ENCODE measurements around the gene MIER2.

Gene MIER2

GRCh38 chr19:351976-352625 lies 7.5 kb upstream of the MIER2 start:
- H3K4me3 Mint-ChIP-seq, result no peak overlapping the region
- H3K36me3 Mint-ChIP-seq, result no peaks in the 10 kb centered on the region
- no peak for ATAC-seq
- no peak for DNase-seq (ENCODE audit: low spot score in 2 of 2)
- no peak overlapping the region for H3K27ac Mint-ChIP-seq
- peaks cover 10% of the 10 kb centered on the region for H3K9me3 Mint-ChIP-seq
- no peaks in the 10 kb centered on the region for H3K4me1 Mint-ChIP-seq

- H3K36me3 Mint-ChIP-seq, result peaks cover 14% of the 10 kb centered on the region
- no peak overlapping the region for H3K4me3 Mint-ChIP-seq
- H3K27ac Mint-ChIP-seq, result no peak overlapping the region
- peaks cover 22% of the 10 kb centered on the region for H3K4me1 Mint-ChIP-seq
- peaks cover 5% of the 10 kb centered on the region for H3K9me3 Mint-ChIP-seq
- ATAC-seq, result no peak
- no peak for DNase-seq (ENCODE audit: low spot score in 2 of 2)
These were observed 3.6 kb upstream of the MIER2 start for GRCh38 chr19:347946-348861.

DNA sequence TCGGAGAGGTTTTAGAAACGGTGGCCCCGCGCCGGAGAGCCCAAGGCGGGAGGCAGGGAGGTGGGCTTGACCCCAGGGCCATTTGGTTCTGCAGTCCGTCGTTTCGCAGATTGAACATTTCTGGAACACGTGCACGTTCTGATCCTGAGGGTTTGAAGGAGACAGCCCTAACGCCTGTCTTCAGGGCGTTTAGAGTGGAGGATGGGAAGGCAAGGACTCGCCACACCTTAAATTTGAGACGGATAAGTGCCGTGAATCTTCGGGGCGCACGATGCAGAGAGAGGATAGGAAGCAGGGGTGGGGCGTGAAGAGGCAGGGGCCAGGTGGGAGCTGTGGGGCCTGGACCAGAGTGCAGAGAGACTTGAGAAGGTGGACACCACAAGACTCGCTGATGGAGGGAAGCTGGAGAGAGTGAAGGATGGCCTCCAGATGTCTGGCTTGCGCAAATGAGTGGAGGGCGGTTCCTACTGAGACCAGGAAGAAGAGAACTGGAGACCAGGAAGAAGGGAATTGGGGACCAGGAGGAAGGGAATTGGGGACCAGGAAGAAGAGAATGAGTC lies 804 bp upstream of the MIER2 start:
- Mint-ChIP-seq H3K4me1 (peaks cover 50% of the 10 kb centered on the region), H3K27ac (peak overlapping the region; percentile 61), H3K4me3 (peak overlapping the region; percentile 70), H3K9me3 (no peaks in the 10 kb centered on the region), H3K36me3 (peaks cover 20% of the 10 kb centered on the region)
- ATAC-seq (no peak), DNase-seq (ENCODE audit: low spot score in 2 of 2) (no peak)

DNA sequence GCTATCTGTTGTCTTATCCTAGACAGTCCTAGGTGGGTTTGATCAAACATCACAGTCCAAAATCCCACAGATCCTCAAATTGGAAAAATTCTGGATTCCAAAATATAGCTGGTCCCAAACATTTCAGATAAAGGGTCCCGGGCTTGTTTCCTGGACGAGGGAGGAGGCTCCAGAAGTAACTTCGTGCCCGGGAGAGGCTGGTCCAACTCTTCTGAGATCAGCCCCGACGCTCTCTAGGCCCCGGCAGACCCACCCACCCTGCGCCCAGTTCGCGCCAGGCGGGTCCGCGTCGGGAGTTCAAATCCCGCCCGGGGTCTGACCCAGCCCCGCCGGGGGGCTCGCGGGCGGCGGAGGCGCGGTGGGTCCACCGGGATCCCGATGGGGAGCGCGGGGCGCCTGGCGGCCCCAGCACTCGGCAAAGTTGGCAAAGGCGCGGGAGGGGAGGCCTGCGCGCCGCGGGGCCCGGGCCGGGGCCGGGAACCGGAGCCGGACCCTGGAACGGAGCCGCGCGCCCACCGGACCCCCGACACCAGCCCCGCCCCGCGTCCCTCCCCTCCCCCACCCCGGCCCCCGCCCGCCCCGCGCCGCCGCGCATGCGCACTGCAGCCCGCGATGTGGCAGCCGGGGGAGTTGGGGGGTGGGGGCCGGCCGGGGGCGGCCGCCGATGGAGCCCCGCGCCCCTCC lies 513 bp downstream of the MIER2 start:
- ATAC-seq (peak; percentile 54), DNase-seq (ENCODE audit: low spot score in 2 of 2) (peak; percentile 22 to 66)
- H3K4me1 Mint-ChIP-seq, result peaks cover 64% of the 10 kb centered on the region
- H3K4me3 Mint-ChIP-seq, result peak overlapping the region; percentile 76
- H3K9me3 Mint-ChIP-seq, result no peaks in the 10 kb centered on the region
- H3K36me3 Mint-ChIP-seq, result peaks cover 20% of the 10 kb centered on the region
- peak overlapping the region; percentile 86 for H3K27ac Mint-ChIP-seq

DNA sequence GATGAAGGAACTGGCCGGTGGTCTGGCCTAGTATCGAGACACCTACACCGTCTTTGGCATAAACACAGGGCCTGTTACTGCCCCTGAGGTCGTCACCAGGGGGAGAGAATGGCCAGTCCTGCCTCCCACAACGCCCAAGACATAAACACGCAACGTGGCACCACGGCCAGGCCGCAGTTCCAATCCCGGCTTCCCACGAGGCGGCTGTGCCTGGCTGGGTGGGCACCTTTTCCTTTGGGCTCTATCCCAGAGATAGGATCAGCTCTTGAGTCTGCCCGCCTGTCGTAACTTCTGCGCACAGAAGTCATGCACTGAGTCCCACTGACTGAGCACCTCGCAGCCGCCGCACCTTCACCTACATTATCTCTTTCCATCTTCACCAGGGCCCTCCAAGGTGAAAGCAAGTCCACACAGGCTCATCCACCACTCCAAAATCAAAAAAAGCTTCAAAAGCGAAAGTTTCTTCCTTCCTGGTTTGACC lies 1.1 kb downstream of the MIER2 start:
- Mint-ChIP-seq H3K4me3 (peak overlapping the region; percentile 76), H3K36me3 (peaks cover 20% of the 10 kb centered on the region), H3K27ac (peak overlapping the region; percentile 86), H3K9me3 (no peaks in the 10 kb centered on the region), H3K4me1 (peaks cover 70% of the 10 kb centered on the region)
- DNase-seq (ENCODE audit: low spot score in 2 of 2), result no peak
- no peak for ATAC-seq

GRCh38 chr19:342801-343421 lies 1.7 kb downstream of the MIER2 start:
- Mint-ChIP-seq H3K36me3 (peaks cover 20% of the 10 kb centered on the region), H3K4me1 (peaks cover 72% of the 10 kb centered on the region), H3K9me3 (no peaks in the 10 kb centered on the region), H3K4me3 (peak overlapping the region; percentile 76), H3K27ac (peak overlapping the region; percentile 86)
- DNase-seq (ENCODE audit: low spot score in 2 of 2) (no peak), ATAC-seq (no peak)

DNA sequence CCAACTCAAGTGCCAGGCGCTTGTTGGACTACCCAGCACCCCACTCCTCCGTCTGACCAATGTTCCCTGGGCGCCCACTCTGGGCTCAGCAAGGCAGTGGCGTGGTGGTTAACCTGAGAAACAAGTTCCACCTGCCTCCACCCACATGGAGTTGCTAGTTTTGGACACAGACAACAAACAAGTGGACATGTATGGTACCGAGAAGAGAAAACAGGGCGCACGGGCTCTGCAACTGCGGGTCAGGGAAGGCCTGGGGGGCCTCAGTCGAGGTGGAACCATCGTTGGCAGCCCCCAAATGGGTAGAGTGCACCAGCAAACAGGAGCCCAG lies 2.5 kb downstream of the MIER2 start:
- Mint-ChIP-seq H3K36me3 (peaks cover 20% of the 10 kb centered on the region), H3K9me3 (no peaks in the 10 kb centered on the region), H3K27ac (peak overlapping the region; percentile 86), H3K4me3 (peak overlapping the region; percentile 76), H3K4me1 (peaks cover 76% of the 10 kb centered on the region)
- ATAC-seq (no peak), DNase-seq (ENCODE audit: low spot score in 2 of 2) (no peak)

GRCh38 chr19:341386-342127 lies 3.0 kb downstream of the MIER2 start:
- ATAC-seq, result no peak
- H3K4me1 Mint-ChIP-seq, result peaks cover 79% of the 10 kb centered on the region
- H3K27ac Mint-ChIP-seq, result peak overlapping the region; percentile 86
- DNase-seq (ENCODE audit: low spot score in 2 of 2), result no peak
- peaks cover 20% of the 10 kb centered on the region for H3K36me3 Mint-ChIP-seq
- peak overlapping the region; percentile 76 for H3K4me3 Mint-ChIP-seq
- H3K9me3 Mint-ChIP-seq, result no peaks in the 10 kb centered on the region

DNA sequence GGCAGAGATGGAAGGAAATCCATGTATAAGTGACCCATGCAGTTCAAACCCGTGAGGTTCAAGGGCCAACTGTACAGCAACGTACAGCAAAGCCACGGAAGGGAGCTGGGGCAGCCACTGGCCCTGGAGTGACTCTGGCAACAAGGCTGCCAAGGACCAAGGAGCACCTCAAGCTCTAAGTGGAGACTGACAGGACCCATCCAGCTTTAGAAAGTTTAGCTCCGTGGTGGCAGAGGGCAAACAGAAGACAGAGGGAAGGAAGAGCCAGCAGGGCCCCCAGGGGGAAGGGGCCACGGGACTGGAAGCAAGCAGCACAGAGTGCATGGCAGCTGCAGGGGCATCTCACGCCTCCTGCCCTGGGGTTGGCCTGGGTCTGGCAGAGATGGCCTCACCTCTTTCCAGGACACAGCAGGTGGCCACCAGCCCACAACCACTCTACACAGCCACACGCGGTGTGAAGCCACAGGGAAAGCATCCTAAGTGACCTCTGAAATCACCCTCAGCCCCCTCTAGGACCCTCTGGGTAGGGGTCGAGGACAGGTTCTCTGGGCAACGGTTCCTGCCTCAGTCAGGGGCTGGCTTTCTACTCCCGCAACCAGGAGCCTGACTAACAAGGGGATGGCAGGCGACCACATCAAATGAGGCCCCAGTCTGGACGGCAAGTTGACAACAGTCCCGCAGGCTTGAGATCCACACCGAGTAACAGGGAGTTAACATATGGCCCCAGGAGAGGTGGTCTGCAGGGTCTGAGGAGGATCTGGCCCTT lies 3.8 kb downstream of the MIER2 start:
- Mint-ChIP-seq H3K4me1 (peaks cover 73% of the 10 kb centered on the region), H3K36me3 (peaks cover 20% of the 10 kb centered on the region), H3K9me3 (no peaks in the 10 kb centered on the region), H3K27ac (peak overlapping the region; percentile 64), H3K4me3 (no peak overlapping the region)
- DNase-seq (ENCODE audit: low spot score in 2 of 2) (no peak), ATAC-seq (no peak)

GRCh38 chr19:339262-339887 lies 5.2 kb downstream of the MIER2 start:
- peaks cover 13% of the 10 kb centered on the region for H3K36me3 Mint-ChIP-seq
- no peaks in the 10 kb centered on the region for H3K9me3 Mint-ChIP-seq
- DNase-seq (ENCODE audit: low spot score in 2 of 2) (no peak), ATAC-seq (no peak)
- no peak overlapping the region for H3K4me3 Mint-ChIP-seq
- peaks cover 72% of the 10 kb centered on the region for H3K4me1 Mint-ChIP-seq
- H3K27ac Mint-ChIP-seq, result no peak overlapping the region

DNA sequence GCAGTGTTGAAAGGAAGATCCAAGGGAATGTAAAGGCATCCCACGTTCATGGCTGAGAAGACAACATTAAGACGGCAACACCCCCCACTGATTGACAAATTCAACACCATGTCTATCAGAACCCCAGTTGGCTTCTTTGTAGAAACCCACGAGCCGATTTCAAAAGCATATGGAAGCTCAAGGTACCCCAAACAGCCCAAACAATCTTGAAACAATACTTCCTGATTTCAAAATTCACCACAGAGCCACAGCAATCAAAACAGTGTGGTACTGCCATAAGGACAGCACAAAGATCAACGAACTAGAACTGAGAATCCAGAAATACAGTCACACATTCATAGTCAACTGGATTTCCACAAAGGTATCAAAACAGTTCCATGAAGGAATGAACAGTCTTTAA lies 6.2 kb downstream of the MIER2 start:
- ATAC-seq (no peak), DNase-seq (ENCODE audit: low spot score in 2 of 2) (no peak)
- Mint-ChIP-seq H3K4me3 (no peak overlapping the region), H3K9me3 (no peaks in the 10 kb centered on the region), H3K4me1 (peaks cover 67% of the 10 kb centered on the region), H3K36me3 (peaks cover 8% of the 10 kb centered on the region), H3K27ac (no peak overlapping the region)

GRCh38 chr19:336067-336614 lies 8.5 kb downstream of the MIER2 start:
- no peak overlapping the region for H3K4me3 Mint-ChIP-seq
- H3K27ac Mint-ChIP-seq, result peak overlapping the region; percentile 40

DNA sequence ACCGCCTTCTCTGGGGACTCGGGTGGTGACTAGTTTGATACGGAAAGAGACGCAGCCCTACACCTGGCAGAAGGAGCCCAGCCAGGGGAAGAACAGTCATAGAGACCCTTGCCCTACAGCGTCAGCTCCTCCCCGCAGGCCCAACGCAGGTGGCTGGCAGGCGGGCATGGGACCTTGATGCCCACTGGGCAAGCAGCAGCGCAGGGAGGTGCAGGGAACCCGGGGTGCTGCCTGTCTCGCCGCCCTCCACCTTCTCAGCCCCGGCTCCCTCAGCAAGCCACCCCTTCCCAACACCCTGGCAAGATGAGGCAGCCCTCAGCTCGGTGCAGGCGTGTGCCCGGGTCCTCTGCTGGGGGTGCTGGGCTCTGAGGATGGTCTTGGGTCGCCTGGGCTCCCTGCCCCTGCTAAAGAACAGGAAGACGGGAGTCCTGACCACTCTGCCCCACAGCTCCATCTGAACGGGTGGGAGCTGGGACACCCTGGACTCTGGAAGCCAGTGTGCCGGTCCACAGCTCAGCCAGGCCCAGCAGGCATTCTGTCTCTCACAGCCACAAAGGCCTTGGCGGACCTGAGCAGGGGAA lies 9.0 kb downstream of the MIER2 start:
- ATAC-seq, result no peak
- Mint-ChIP-seq H3K9me3 (no peaks in the 10 kb centered on the region), H3K27ac (peak overlapping the region; percentile 40), H3K4me3 (no peak overlapping the region), H3K4me1 (peaks cover 38% of the 10 kb centered on the region), H3K36me3 (peaks cover 18% of the 10 kb centered on the region)
- DNase-seq (ENCODE audit: low spot score in 2 of 2), result no peak

More at GRCh38 chr19:336067-336614, 8.5 kb downstream of the MIER2 start:
- DNase-seq (ENCODE audit: low spot score in 2 of 2) (no peak), ATAC-seq (no peak)
- Mint-ChIP-seq H3K9me3 (no peaks in the 10 kb centered on the region), H3K4me1 (peaks cover 44% of the 10 kb centered on the region), H3K36me3 (peaks cover 12% of the 10 kb centered on the region)
